Caco-2 (cell line): ENCODE results near the gene KIRREL3. TPM values are rescaled to one million over a fixed set of nuclear protein-coding genes. Genes with fewer than 3 reads are reported as not detected.

Experiments
- BruUV-seq: library from RNA; stranded (reverse); fragments of 400-500 nt; replicated peaks from 2 replicates; lab custom pipeline; 2021; lab: Mats Ljungman, UMichigan
- CTCF ChIA-PET: fragments of 300-600 bp; sonication (Branson Sonifier 250); formaldehyde crosslinking; loops from one replicate; lab custom pipeline; 2022; ENCODE audit warnings: antibody characterized with exemption; lab: Charles Lee
- POLR2A ChIA-PET: fragments of 300-600 bp; sonication (Branson Sonifier 250); formaldehyde crosslinking; loops from one replicate; lab custom pipeline; 2022; ENCODE audit warnings: antibody characterized with exemption; lab: Charles Lee
- DNase-seq, 2 experiments: peaks; one replicate each; pipeline versions ENCODE4 v3.0.0 to v3.0.0-alpha.2; 2020 to 2022
- H3K27me3 ChIP-seq: replicated peaks from 2 replicates; pipeline ENCODE4 v1.6.0; 2011; ENCODE audit warnings: low read length; ENCODE audit not compliant: control insufficient read depth, insufficient read depth
- H3K36me3 ChIP-seq: 2 replicates; pipeline ENCODE4 v1.5.1; 2011; ENCODE audit warnings: low read length; ENCODE audit not compliant: control insufficient read depth, insufficient read depth
- H3K4me1 ChIP-seq: fragments of 250-450 bp; sonication (Bioruptor Pico); 2 replicates; pipeline ENCODE4 v1.5.1; 2020; ENCODE audit warnings: mild to moderate bottlenecking
- H3K4me3 ChIP-seq: 2 replicates; pipeline ENCODE4 v1.5.1; 2011; ENCODE audit warnings: low read depth, mild to moderate bottlenecking, control low read depth, low read length
- H3K9me3 ChIP-seq: fragments of 250-450 bp; sonication (Bioruptor Pico); 2 replicates; pipeline ENCODE4 v1.5.1; 2020; ENCODE audit warnings: mild to moderate bottlenecking, moderate library complexity
- H3K27ac Mint-ChIP-seq: one replicate; pipeline ENCODE4 v1.8.0; 2022; ENCODE audit warnings: mixed read lengths; ENCODE audit not compliant: unreplicated experiment
- H3K27me3 Mint-ChIP-seq: one replicate; pipeline ENCODE4 v1.8.0; 2022; ENCODE audit warnings: mixed read lengths; ENCODE audit not compliant: insufficient read depth, unreplicated experiment
- H3K36me3 Mint-ChIP-seq: one replicate; pipeline ENCODE4 v1.8.0; 2022; ENCODE audit warnings: mild to moderate bottlenecking, mixed read lengths; ENCODE audit not compliant: insufficient read depth, unreplicated experiment
- H3K4me1 Mint-ChIP-seq: one replicate; pipeline ENCODE4 v1.8.0; 2022; ENCODE audit warnings: low read depth, mixed read lengths; ENCODE audit not compliant: unreplicated experiment
- H3K4me3 Mint-ChIP-seq: one replicate; pipeline ENCODE4 v1.8.0; 2022; ENCODE audit warnings: mild to moderate bottlenecking, moderate library complexity, mixed read lengths; ENCODE audit not compliant: unreplicated experiment
- H3K9me3 Mint-ChIP-seq: one replicate; pipeline ENCODE4 v1.8.0; 2022; ENCODE audit warnings: mixed read lengths; ENCODE audit not compliant: unreplicated experiment
- CTCF ChIP-seq, 2 experiments: fragments of 200-600 bp in 1 of 2; IDR thresholded peaks; 1 replicate in 1 of 2; 2 replicates in 1 of 2; pipeline versions ENCODE4 v1.5.1 to v1.8.0; 2011 to 2022; ENCODE audit warnings: antibody characterized with exemption in 1 of 2, control low read depth in 1 of 2, inconsistent platforms in 1 of 2, low read depth in 1 of 2, low read length in 1 of 2, mild to moderate bottlenecking in 1 of 2, moderate library complexity in 1 of 2; ENCODE audit not compliant: insufficient read depth in 1 of 2, severe bottlenecking in 1 of 2, unreplicated experiment in 1 of 2
- intact Hi-C: fragments of 100-400 bp; cut with micrococcal nuclease; formaldehyde crosslinking; loops from one replicate; pipeline ENCODE4 v1.10.0; 2022; ENCODE audit not compliant: unreplicated experiment
- total RNA-seq: library from RNA; stranded (reverse); gene quantifications from 2 replicates; pipeline ENCODE4 v1.2.3, GENCODE V29; 2022

Gene KIRREL3
- total RNA-seq, 1 experiment from 2014 or later: not detected

GRCh38 chr11:126727381-126727780 lies 273.2 kb downstream of the KIRREL3 start:
- BruUV-seq: no TSS peak

GRCh38 chr11:126725521-126725920 lies 275.0 kb downstream of the KIRREL3 start:
- no TSS peak for BruUV-seq
- Histone ChIP-seq H3K4me3 (no peak overlapping the region), H3K27me3 (no peaks in the 10 kb centered on the region), H3K36me3 (no peaks in the 10 kb centered on the region), H3K9me3 (no peaks in the 10 kb centered on the region), H3K4me1 (no peaks in the 10 kb centered on the region)
- Mint-ChIP-seq H3K27me3 (peaks cover 31% of the 10 kb centered on the region), H3K9me3 (no peaks in the 10 kb centered on the region), H3K27ac (no peak overlapping the region), H3K4me1 (no peaks in the 10 kb centered on the region), H3K4me3 (no peak overlapping the region), H3K36me3 (no peaks in the 10 kb centered on the region)
- intact Hi-C loops: loop anchor here (5.0 kb wide), 1 partner anchor 72 kb away; no protein-coding TSS in a partner anchor
- ChIA-PET POLR2A (no interaction called here), CTCF (no interaction called here)
- TF ChIP-seq CTCF (IDR thresholded peaks at IDR 0.05; ENCODE audit: insufficient read depth in 1 of 2, low read depth in 1 of 2, low read length in 1 of 2, severe bottlenecking in 1 of 2, unreplicated experiment in 1 of 2): no peak
- DNase-seq: no peak

More at GRCh38 chr11:126727381-126727780, 273.2 kb downstream of the KIRREL3 start:
- Histone ChIP-seq H3K9me3 (no peaks in the 10 kb centered on the region), H3K36me3 (no peaks in the 10 kb centered on the region), H3K4me1 (no peaks in the 10 kb centered on the region), H3K4me3 (no peak overlapping the region), H3K27me3 (peaks cover under 1% of the 10 kb centered on the region)
- no peaks in the 10 kb centered on the region for H3K9me3 Mint-ChIP-seq
- H3K4me3 Mint-ChIP-seq: no peak overlapping the region
- no peak for TF ChIP-seq CTCF (IDR thresholded peaks at IDR 0.05; ENCODE audit: insufficient read depth in 1 of 2, low read depth in 1 of 2, low read length in 1 of 2, severe bottlenecking in 1 of 2, unreplicated experiment in 1 of 2)
- H3K36me3 Mint-ChIP-seq: no peaks in the 10 kb centered on the region
- no peak for DNase-seq
- CTCF ChIA-PET: no interaction called here
- no peak overlapping the region for H3K27ac Mint-ChIP-seq
- H3K27me3 Mint-ChIP-seq: peaks cover 26% of the 10 kb centered on the region
- H3K4me1 Mint-ChIP-seq: no peaks in the 10 kb centered on the region
- POLR2A ChIA-PET: no interaction called here
- intact Hi-C loops: loop anchor here (5.0 kb wide), 1 partner anchor 70 kb away; no protein-coding TSS in a partner anchor

- Histone ChIP-seq H3K4me1 (no peaks in the 10 kb centered on the region), H3K36me3 (no peaks in the 10 kb centered on the region), H3K9me3 (no peaks in the 10 kb centered on the region), H3K27me3 (no peaks in the 10 kb centered on the region), H3K4me3 (no peak overlapping the region)
- no peaks in the 10 kb centered on the region for H3K9me3 Mint-ChIP-seq
- H3K4me3 Mint-ChIP-seq: no peak overlapping the region
- no peaks in the 10 kb centered on the region for H3K36me3 Mint-ChIP-seq
- no peaks in the 10 kb centered on the region for H3K4me1 Mint-ChIP-seq
- H3K27ac Mint-ChIP-seq: no peak overlapping the region
- BruUV-seq: no TSS peak
- ChIA-PET POLR2A (no interaction called here), CTCF (no interaction called here)
- no peak for DNase-seq
- no peak for TF ChIP-seq CTCF (IDR thresholded peaks at IDR 0.05; ENCODE audit: insufficient read depth in 1 of 2, low read depth in 1 of 2, low read length in 1 of 2, severe bottlenecking in 1 of 2, unreplicated experiment in 1 of 2)
- peaks cover 31% of the 10 kb centered on the region for H3K27me3 Mint-ChIP-seq
- intact Hi-C loops: loop anchor here (5.0 kb wide), 1 partner anchor 72 kb away; no protein-coding TSS in a partner anchor
Measured at GRCh38 chr11:126725043-126725442, 275.5 kb downstream of the KIRREL3 start.
